ENCODE data around the gene NETO2.

- TF ChIP-seq EZH2 (IDR thresholded peaks at IDR 0.05; ENCODE audit: insufficient read depth, poor library complexity, severe bottlenecking) (no peak), EZH2phosphoT487 (IDR thresholded peaks at IDR 0.05; ENCODE audit: insufficient read depth, low read depth) (no peak)
Measured at GRCh38 chr16:47175152-47175551, 31.4 kb upstream of the NETO2 start.

All from GM23248 (cell line).